ENCODE data around the gene RNF148. TPM values are rescaled to one million over a fixed set of nuclear protein-coding genes. Genes with fewer than 3 reads are reported as not detected.

RNF148 gene
- total RNA-seq, 2 donors from 2014 or later = 4.9 to 8.6 TPM

- Histone ChIP-seq H3K27me3 (no peaks in the 10 kb centered on the region), H3K36me3 (replicated peaks in 1 of 2; ENCODE audit: insufficient read depth in 1 of 2, low read depth in 2 of 2) (no peaks in the 10 kb centered on the region), H3K27ac (no peak overlapping the region), H3K9me3 (no peaks in the 10 kb centered on the region), H3K4me3 (no peak overlapping the region), H3K4me1 (no peaks in the 10 kb centered on the region)
- no peak for DNase-seq
- intact Hi-C loops (cut with DNase I) = no loop called here
- no peak for ATAC-seq
- 94 to 95% methylated on average over 2 of the region's 2 CpGs for WGBS, 2 donors
- TF ChIP-seq POLR2A (IDR thresholded peaks at IDR 0.05) = no peak
- TF ChIP-seq CTCF (IDR thresholded peaks at IDR 0.05) = no peak
Observed at GRCh38 chr7:122658856-122659255, 43.9 kb downstream of the RNF148 start.

GRCh38 chr7:122653685-122654084 is 49.0 kb downstream of the RNF148 start:
- no peaks in the 10 kb centered on the region for H3K27me3 ChIP-seq
- intact Hi-C loops (cut with DNase I) = no loop called here
- H3K4me1 ChIP-seq = peaks cover 10% of the 10 kb centered on the region
- no peak overlapping the region for H3K27ac ChIP-seq
- 79 to 90% methylated on average over 5 of the region's 5 CpGs for WGBS, 2 donors
- DNase-seq (no peak), ATAC-seq (no peak)
- TF ChIP-seq POLR2A (IDR thresholded peaks at IDR 0.05) (no peak), CTCF (IDR thresholded peaks at IDR 0.05) (no peak)
- no peak overlapping the region for H3K4me3 ChIP-seq
- no peaks in the 10 kb centered on the region for H3K36me3 ChIP-seq (replicated peaks in 1 of 2; ENCODE audit: insufficient read depth in 1 of 2, low read depth in 2 of 2)
- H3K9me3 ChIP-seq = no peaks in the 10 kb centered on the region

- intact Hi-C loops (cut with DNase I) = no loop called here
- DNase-seq = peak in 3 of 4 donors; percentile 25 to 47 (median 45)
Observed at GRCh38 chr7:122652876-122653275, 49.8 kb downstream of the RNF148 start.

More at GRCh38 chr7:122652876-122653275, 49.8 kb downstream of the RNF148 start:
- WGBS, 2 donors = 14 to 17% methylated on average over 4 of the region's 4 CpGs
- Histone ChIP-seq H3K4me3 (no peak overlapping the region), H3K4me1 (peaks cover 10% of the 10 kb centered on the region), H3K36me3 (replicated peaks in 1 of 2; ENCODE audit: insufficient read depth in 1 of 2, low read depth in 2 of 2) (no peaks in the 10 kb centered on the region), H3K9me3 (no peaks in the 10 kb centered on the region), H3K27ac (peak overlapping the region in 1 of 4 donors; percentile 20), H3K27me3 (no peaks in the 10 kb centered on the region)
- no peak for ATAC-seq
- TF ChIP-seq POLR2A (IDR thresholded peaks at IDR 0.05) (no peak), CTCF (IDR thresholded peaks at IDR 0.05) (no peak)

Small RNA genes within 50 kb of the gene (small RNA-seq; reads per million reads assigned to genes)
- not detected for gene AC006463.1

Other genes starting within 250 kb of the RNF148 start
- gene RNF133, start 3.8 kb downstream of the RNF148 start, total RNA-seq = 10 to 100 TPM in 1 of 2 donors, 1 to 10 TPM in 1; 2.6 to 17.1 TPM
- 10 to 100 TPM; 31.9 to 63.9 TPM for gene CADPS2, start 183.5 kb upstream of the RNF148 start, total RNA-seq